ENCODE data around the gene SLC17A3. TPM values are rescaled to one million over a fixed set of nuclear protein-coding genes. Genes with fewer than 3 reads are reported as not detected.
A peak's percentile ranks its signal among the peaks of the same experiment; 100 is the strongest.

Gene SLC17A3
- total RNA-seq, 1 experiment from 2014 or later = not detected

GRCh38 chr6:25907475-25908014, 33.5 kb upstream of the SLC17A3 start:
- ATAC-seq (no peak), DNase-seq (ENCODE audit: low spot score) (no peak)
- no peaks in the 10 kb centered on the region for H3K36me3 Mint-ChIP-seq
- TF ChIP-seq ZNF232 (CRISPR knock-in tag; IDR thresholded peaks at IDR 0.05) = no peak
- TF ChIP-seq CBFB (CRISPR knock-in tag; IDR thresholded peaks at IDR 0.05; ENCODE audit: low read depth) = no peak
- no peak for TF ChIP-seq ATF2 (CRISPR knock-in tag; IDR thresholded peaks at IDR 0.05; ENCODE audit: borderline replicate concordance, low read depth)
- TF ChIP-seq, protein P1, sequence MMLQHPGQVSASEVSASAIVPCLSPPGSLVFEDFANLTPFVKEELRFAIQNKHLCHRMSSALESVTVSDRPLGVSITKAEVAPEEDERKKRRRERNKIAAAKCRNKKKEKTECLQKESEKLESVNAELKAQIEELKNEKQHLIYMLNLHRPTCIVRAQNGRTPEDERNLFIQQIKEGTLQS (CRISPR knock-in tag; conservative IDR thresholded peaks at IDR 0.05) = no peak
- TF ChIP-seq ESRRA (CRISPR knock-in tag; IDR thresholded peaks at IDR 0.05; ENCODE audit: borderline replicate concordance) = no peak
- TF ChIP-seq GABPB1 (CRISPR knock-in tag; IDR thresholded peaks at IDR 0.05) = peak; percentile 99
- TF ChIP-seq ZNF425 (CRISPR knock-in tag; conservative IDR thresholded peaks at IDR 0.05) = no peak
- no peak for TF ChIP-seq ERG (CRISPR knock-in tag; IDR thresholded peaks at IDR 0.05)
- H3K4me1 Mint-ChIP-seq = no peaks in the 10 kb centered on the region
- no peak overlapping the region for H3K27ac Mint-ChIP-seq
- H3K4me3 Mint-ChIP-seq = no peak overlapping the region
- POLR2A ChIA-PET = no interaction called here
- CTCF ChIA-PET = no interaction called here
- H3K9me3 Mint-ChIP-seq = no peaks in the 10 kb centered on the region
- no peaks in the 10 kb centered on the region; the same call in 1 of the 2 replicates for H3K27me3 Mint-ChIP-seq (ENCODE audit: low read depth)

GRCh38 chr6:25903467-25904099, 29.5 kb upstream of the SLC17A3 start:
- H3K36me3 Mint-ChIP-seq = no peaks in the 10 kb centered on the region
- no peak overlapping the region for H3K4me3 Mint-ChIP-seq
- ATAC-seq (no peak), DNase-seq (ENCODE audit: low spot score) (no peak)
- H3K27ac Mint-ChIP-seq = no peak overlapping the region
- POLR2A ChIA-PET = no interaction called here
- peaks cover 17% of the 10 kb centered on the region for H3K4me1 Mint-ChIP-seq
- no peaks in the 10 kb centered on the region; the same call in 1 of the 2 replicates for H3K27me3 Mint-ChIP-seq (ENCODE audit: low read depth)
- no peak for TF ChIP-seq OVOL2 (CRISPR knock-in tag; IDR thresholded peaks at IDR 0.05; ENCODE audit: borderline replicate concordance)
- TF ChIP-seq, protein P2, sequence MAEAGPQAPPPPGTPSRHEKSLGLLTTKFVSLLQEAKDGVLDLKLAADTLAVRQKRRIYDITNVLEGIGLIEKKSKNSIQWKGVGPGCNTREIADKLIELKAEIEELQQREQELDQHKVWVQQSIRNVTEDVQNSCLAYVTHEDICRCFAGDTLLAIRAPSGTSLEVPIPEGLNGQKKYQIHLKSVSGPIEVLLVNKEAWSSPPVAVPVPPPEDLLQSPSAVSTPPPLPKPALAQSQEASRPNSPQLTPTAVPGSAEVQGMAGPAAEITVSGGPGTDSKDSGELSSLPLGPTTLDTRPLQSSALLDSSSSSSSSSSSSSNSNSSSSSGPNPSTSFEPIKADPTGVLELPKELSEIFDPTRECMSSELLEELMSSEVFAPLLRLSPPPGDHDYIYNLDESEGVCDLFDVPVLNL (CRISPR knock-in tag; IDR thresholded peaks at IDR 0.05; ENCODE audit: borderline replicate concordance, low read depth) = no peak
- TF ChIP-seq TEAD1 (CRISPR knock-in tag; IDR thresholded peaks at IDR 0.05) = no peak
- no peak for TF ChIP-seq ETV6 (CRISPR knock-in tag; IDR thresholded peaks at IDR 0.05)
- no peak for TF ChIP-seq ZNF425 (CRISPR knock-in tag; conservative IDR thresholded peaks at IDR 0.05)
- no peak for TF ChIP-seq ATF2 (CRISPR knock-in tag; IDR thresholded peaks at IDR 0.05; ENCODE audit: borderline replicate concordance, low read depth)
- TF ChIP-seq, protein P3, sequence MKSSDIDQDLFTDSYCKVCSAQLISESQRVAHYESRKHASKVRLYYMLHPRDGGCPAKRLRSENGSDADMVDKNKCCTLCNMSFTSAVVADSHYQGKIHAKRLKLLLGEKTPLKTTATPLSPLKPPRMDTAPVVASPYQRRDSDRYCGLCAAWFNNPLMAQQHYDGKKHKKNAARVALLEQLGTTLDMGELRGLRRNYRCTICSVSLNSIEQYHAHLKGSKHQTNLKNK (CRISPR knock-in tag; IDR thresholded peaks at IDR 0.05) = no peak
- no peak for TF ChIP-seq ZNF512 (CRISPR knock-in tag; IDR thresholded peaks at IDR 0.05; ENCODE audit: borderline replicate concordance)
- TF ChIP-seq SMAD4 (CRISPR knock-in tag; IDR thresholded peaks at IDR 0.05) = no peak
- TF ChIP-seq TCF7 (CRISPR knock-in tag; IDR thresholded peaks at IDR 0.05; ENCODE audit: low read depth) = no peak
- no peak for TF ChIP-seq ZNF317 (CRISPR knock-in tag; IDR thresholded peaks at IDR 0.05; ENCODE audit: borderline replicate concordance, low read depth)
- TF ChIP-seq SMAD3 (CRISPR knock-in tag; IDR thresholded peaks at IDR 0.05; ENCODE audit: borderline replicate concordance) = no peak
- no peak for TF ChIP-seq IRF1 (CRISPR knock-in tag; IDR thresholded peaks at IDR 0.05)
- H3K9me3 Mint-ChIP-seq = no peaks in the 10 kb centered on the region
- CTCF ChIA-PET = interaction anchor here (1.1 kb wide), 1 partner anchor 185 kb away, joined by 3 read pairs; no protein-coding TSS in a partner anchor
